GM06990 (cell line): ENCODE data around the gene ANKRD33.

Source experiments
- DNase-seq: peaks from one replicate; pipeline ENCODE4 v3.0.0-alpha.2; 2011; ENCODE audit not compliant: insufficient read length; ENCODE audit errors: extremely low read depth
- H3K27me3 ChIP-seq: replicated peaks from 2 replicates; pipeline ENCODE4 v1.6.0; 2011; ENCODE audit warnings: low read length; ENCODE audit not compliant: control insufficient read depth, insufficient read depth
- H3K36me3 ChIP-seq: 2 replicates; pipeline ENCODE4 v1.5.1; 2011; ENCODE audit warnings: low read length; ENCODE audit not compliant: control insufficient read depth, insufficient read depth
- H3K4me3 ChIP-seq: replicated peaks from 2 replicates; pipeline ENCODE4 v1.5.1; 2011; ENCODE audit warnings: low read depth, mild to moderate bottlenecking, control low read depth, low read length
- CTCF ChIP-seq: IDR thresholded peaks from 2 replicates; pipeline ENCODE4 v1.5.1; 2011; ENCODE audit warnings: low read length, control low read depth, mild to moderate bottlenecking, inconsistent platforms; ENCODE audit not compliant: insufficient read depth, poor library complexity, severe bottlenecking

ANKRD33 gene

GRCh38 chr12:51920046-51920445 is 32.1 kb downstream of the ANKRD33 start:
- H3K36me3 ChIP-seq = no peaks in the 10 kb centered on the region
- DNase-seq = no peak
- no peak for TF ChIP-seq CTCF
- H3K4me3 ChIP-seq = no peak overlapping the region
- no peaks in the 10 kb centered on the region for H3K27me3 ChIP-seq

DNA sequence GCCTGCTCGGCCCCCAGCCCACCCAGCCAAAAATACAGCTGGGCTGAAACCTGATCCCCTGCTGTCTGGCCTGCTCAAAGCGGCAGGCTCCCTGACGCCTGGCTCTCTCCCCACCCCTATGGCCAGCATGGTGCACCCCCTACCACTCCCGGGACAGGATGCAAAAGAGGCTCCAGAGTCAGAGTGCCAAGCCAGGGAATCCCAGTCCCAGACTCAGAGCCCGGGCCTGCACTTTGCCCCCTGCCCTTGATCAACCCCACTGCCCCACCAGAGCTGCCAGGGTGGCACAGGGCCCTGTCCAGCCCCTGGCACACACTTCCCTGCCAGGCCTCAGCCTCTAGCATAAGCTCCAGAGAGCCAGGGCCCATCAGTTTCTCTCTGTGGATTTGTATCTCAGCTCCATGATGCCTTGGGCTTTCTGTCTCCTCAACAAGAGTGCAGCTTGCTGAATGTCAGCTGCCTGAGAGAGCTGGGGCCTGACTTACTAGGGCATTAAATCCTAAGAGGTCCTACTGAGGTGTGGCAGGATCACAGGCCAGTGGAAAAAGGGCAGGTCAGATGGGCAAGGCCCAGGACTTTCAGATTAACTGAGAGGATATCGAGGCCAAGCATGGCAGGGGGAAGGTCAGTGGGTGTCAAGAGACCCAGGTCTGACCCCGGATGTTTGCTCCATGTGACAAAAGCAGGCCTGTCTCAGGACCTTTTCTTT is 33.3 kb downstream of the ANKRD33 start:
- H3K36me3 ChIP-seq = no peaks in the 10 kb centered on the region
- H3K27me3 ChIP-seq = no peaks in the 10 kb centered on the region
- no peak for TF ChIP-seq CTCF
- DNase-seq = no peak
- H3K4me3 ChIP-seq = no peak overlapping the region

DNA sequence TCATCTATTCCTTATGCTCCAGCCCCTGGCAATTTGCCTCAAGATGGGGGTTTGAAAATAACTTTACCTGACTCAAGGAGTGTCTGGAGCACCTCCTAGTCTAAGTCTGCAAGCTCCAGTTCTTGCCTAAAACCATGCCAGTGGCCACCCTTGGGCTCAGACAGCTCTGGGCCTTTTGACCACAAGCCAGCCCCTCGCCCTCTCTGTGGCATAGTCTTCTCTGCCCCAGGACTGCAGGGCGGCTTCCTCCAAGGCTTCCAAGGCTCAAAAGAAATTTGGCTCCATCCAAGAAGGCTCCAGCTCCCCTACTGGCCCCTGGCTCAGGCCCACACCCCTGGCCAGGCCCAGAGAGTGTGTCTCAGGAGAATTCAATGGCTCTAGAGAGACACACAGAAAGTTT is 34.2 kb downstream of the ANKRD33 start:
- no peak overlapping the region for H3K4me3 ChIP-seq
- H3K36me3 ChIP-seq = no peaks in the 10 kb centered on the region
- no peaks in the 10 kb centered on the region for H3K27me3 ChIP-seq
- DNase-seq = no peak
- TF ChIP-seq CTCF = no peak

DNA sequence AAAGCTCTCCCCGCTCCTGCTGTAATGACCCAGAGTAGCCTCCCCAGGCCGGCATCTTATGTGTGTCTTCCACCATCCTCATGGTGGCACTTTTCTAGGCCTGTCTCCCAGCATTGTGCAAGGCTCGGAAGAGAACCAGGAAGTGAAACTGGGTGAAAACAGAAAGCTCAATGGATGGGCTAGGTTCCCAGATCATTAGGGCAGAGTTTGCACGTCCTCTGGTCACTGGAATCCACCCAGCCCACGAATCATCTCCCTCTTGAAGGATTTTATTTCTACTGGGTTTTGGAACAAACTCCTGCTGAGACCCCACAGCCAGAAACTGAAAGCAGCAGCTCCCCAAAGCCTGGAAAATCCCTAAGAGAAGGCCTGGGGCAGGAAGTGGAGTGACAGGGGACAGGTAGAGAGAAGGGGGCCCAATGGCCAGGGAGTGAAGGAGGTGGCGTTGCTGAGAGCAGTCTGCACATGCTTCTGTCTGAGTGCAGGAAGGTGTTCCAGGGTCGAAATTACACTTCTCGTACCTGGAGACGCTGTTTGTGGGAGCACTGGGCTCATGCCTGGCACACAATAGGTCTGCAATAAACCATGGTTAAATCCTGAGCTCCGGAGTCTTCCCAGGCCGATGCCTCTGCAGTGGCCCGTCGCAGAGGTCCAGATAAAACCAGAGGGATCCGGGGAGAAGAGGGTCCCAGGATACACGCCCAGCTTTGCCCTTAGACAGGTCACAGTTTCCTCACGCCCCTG is 35.0 kb downstream of the ANKRD33 start:
- Histone ChIP-seq H3K4me3 (no peak overlapping the region), H3K27me3 (no peaks in the 10 kb centered on the region), H3K36me3 (no peaks in the 10 kb centered on the region)
- no peak for TF ChIP-seq CTCF
- DNase-seq = no peak

- H3K4me3 ChIP-seq = no peak overlapping the region
- peak; percentile 57 for DNase-seq
Measured at GRCh38 chr12:51923506-51924365, 35.8 kb downstream of the ANKRD33 start.

More at GRCh38 chr12:51923506-51924365, 35.8 kb downstream of the ANKRD33 start:
- Histone ChIP-seq H3K27me3 (no peaks in the 10 kb centered on the region), H3K36me3 (no peaks in the 10 kb centered on the region)
- TF ChIP-seq CTCF = peak; percentile 87
